HCT116 (cell line): ENCODE data around the gene CAMK2N1. TPM values are rescaled to one million over a fixed set of nuclear protein-coding genes. Genes with fewer than 3 reads are reported as not detected.

ENCODE experiments used
- ATAC-seq: fragments of 200-7000 bp; cut with Tn5 transposase; 2 replicates; pipeline ENCODE4 v1.9.1; 2020; ENCODE audit warnings: mild to moderate bottlenecking, moderate library complexity
- BruUV-seq: library from RNA; stranded (reverse); fragments of 400-500 nt; replicated peaks from 2 replicates; lab custom pipeline; 2021; lab: Mats Ljungman, UMichigan
- CTCF ChIA-PET: fragments of 300-600 bp; sonication (Branson Sonifier 250); formaldehyde crosslinking; loops from one replicate; lab custom pipeline; 2021; ENCODE audit warnings: antibody characterized with exemption; lab: Charles Lee
- POLR2A ChIA-PET: fragments of 300-600, 350-600 bp; sonication (Branson Sonifier 250); formaldehyde crosslinking; loops from one replicate; lab custom pipeline; 2021; ENCODE audit warnings: antibody characterized with exemption; lab: Charles Lee
- RAD21 ChIA-PET, 2 experiments: fragments of 300-600 bp; sonication (Branson Sonifier 250); formaldehyde crosslinking; loops; one replicate each; lab custom pipeline; 2023; ENCODE audit warnings: low total read pairs in 2 of 2; ENCODE audit not compliant: uncharacterized antibody in 2 of 2, unreplicated experiment in 2 of 2, low non-redundant PET in 1 of 2; lab: Charles Lee
- DNase-seq: peaks from one replicate; pipeline ENCODE4 v3.0.0-alpha.2; 2010; ENCODE audit warnings: low read depth, low spot score
- H2AFZ ChIP-seq: fragments of 200-600 bp; shearing (Covaris generic), sonication (generic); 2 replicates; pipeline ENCODE4 v1.6.1; 2017; ENCODE audit warnings: low read depth, mixed run types, mixed read lengths, antibody characterized with exemption, low read length; ENCODE audit not compliant: poor library complexity, severe bottlenecking
- H3K27ac ChIP-seq: 2 replicates; pipeline ENCODE4 v1.5.1; 2012; ENCODE audit warnings: low read depth, low read length
- H3K27me3 ChIP-seq: fragments of 200-600 bp; sonication (generic); 2 replicates; pipeline ENCODE4 v1.6.1; 2016; ENCODE audit warnings: mixed run types, low read length, mixed read lengths; ENCODE audit not compliant: insufficient read depth
- H3K36me3 ChIP-seq, 2 experiments: fragments of 200-500 bp in 1 of 2; fragments of 200-600 bp in 1 of 2; sonication (Bioruptor generic) in 1 of 2; sonication (generic) in 1 of 2; 2 replicates each; pipeline versions ENCODE4 v1.5.1 to v1.6.1; 2014 to 2016; ENCODE audit warnings: low read length in 2 of 2, inconsistent platforms in 1 of 2, mixed read lengths in 1 of 2, mixed run types in 1 of 2; ENCODE audit not compliant: insufficient read depth in 2 of 2, control insufficient read depth in 1 of 2
- H3K4me1 ChIP-seq, 2 experiments: fragments of 200-600 bp in 1 of 2; sonication (generic) in 1 of 2; 2 replicates each; pipeline versions ENCODE4 v1.5.1 to v1.6.1; 2012 to 2017; ENCODE audit warnings: low read length in 2 of 2, inconsistent platforms in 1 of 2, mild to moderate bottlenecking in 1 of 2, mixed read lengths in 1 of 2, mixed run types in 1 of 2, moderate library complexity in 1 of 2; ENCODE audit not compliant: insufficient read depth in 2 of 2, control insufficient read depth in 1 of 2
- H3K4me2 ChIP-seq: fragments of 200-600 bp; sonication (generic); 2 replicates; pipeline ENCODE4 v1.6.1; 2017; ENCODE audit warnings: mixed run types, low read length, mixed read lengths
- H3K4me3 ChIP-seq, 2 experiments: fragments of 200-600 bp in 1 of 2; sonication (generic) in 1 of 2; replicated peaks in 1 of 2; 2 replicates each; pipeline ENCODE4 v1.5.1; 2011 to 2016; ENCODE audit warnings: low read length in 2 of 2, control low read depth in 1 of 2, low read depth in 1 of 2, mild to moderate bottlenecking in 1 of 2, mixed read lengths in 1 of 2, mixed run types in 1 of 2
- H3K79me2 ChIP-seq: fragments of 200-600 bp; sonication (generic); 2 replicates; pipeline ENCODE4 v1.6.1; 2017; ENCODE audit warnings: mild to moderate bottlenecking, mixed run types, low read length, moderate library complexity, mixed read lengths; ENCODE audit not compliant: insufficient read depth
- H3K9ac ChIP-seq: fragments of 200-600 bp; sonication (generic); 2 replicates; pipeline ENCODE4 v1.6.1; 2016; ENCODE audit warnings: low read length, mixed read lengths
- H3K9me2 ChIP-seq: fragments of 200-600 bp; sonication (generic), shearing (Covaris generic); 2 replicates; pipeline ENCODE4 v1.6.1; 2017; ENCODE audit warnings: mixed run types, mild to moderate bottlenecking, moderate library complexity; ENCODE audit not compliant: insufficient read depth
- H3K9me3 ChIP-seq, 2 experiments: fragments of 200-500 bp in 1 of 2; fragments of 200-600 bp in 1 of 2; sonication (Bioruptor generic) in 1 of 2; sonication (generic) in 1 of 2; 2 replicates each; pipeline ENCODE4 v1.6.1; 2014 to 2017; ENCODE audit warnings: low read length in 2 of 2, mixed read lengths in 2 of 2, inconsistent platforms in 1 of 2, low read depth in 1 of 2, mild to moderate bottlenecking in 1 of 2, mixed run types in 1 of 2, moderate library complexity in 1 of 2; ENCODE audit not compliant: control insufficient read depth in 1 of 2, insufficient read depth in 1 of 2
- H4K20me1 ChIP-seq: fragments of 200-600 bp; sonication (generic), shearing (Covaris generic); 2 replicates; pipeline ENCODE4 v1.6.1; 2017; ENCODE audit warnings: mixed run types, mild to moderate bottlenecking, moderate library complexity; ENCODE audit not compliant: insufficient read depth
- CEBPB ChIP-seq: IDR thresholded peaks from 2 replicates; pipeline ENCODE4 v1.6.1; 2012; ENCODE audit warnings: low read depth
- ELF1 ChIP-seq: IDR thresholded peaks from 2 replicates; pipeline ENCODE4 v1.6.1; 2012; ENCODE audit warnings: low read depth, borderline replicate concordance
- FOSL1 ChIP-seq: IDR thresholded peaks from 2 replicates; pipeline ENCODE4 v1.6.1; 2012; ENCODE audit warnings: low read depth
- JUND ChIP-seq: IDR thresholded peaks from 2 replicates; pipeline ENCODE4 v1.6.1; 2012
- POLR2AphosphoS5 ChIP-seq: IDR thresholded peaks from 2 replicates; pipeline ENCODE4 v1.6.1; 2011; ENCODE audit warnings: mild to moderate bottlenecking, low read depth, low read length, moderate library complexity
- SIN3A ChIP-seq: IDR thresholded peaks from 2 replicates; pipeline ENCODE4 v1.6.1; 2012; ENCODE audit warnings: low read depth
- SP1 ChIP-seq: IDR thresholded peaks from 2 replicates; pipeline ENCODE4 v1.6.1; 2012; ENCODE audit warnings: low read depth
- SRF ChIP-seq: IDR thresholded peaks from 2 replicates; pipeline ENCODE4 v1.6.1; 2012; ENCODE audit warnings: low read depth
- TCF7L2 ChIP-seq: IDR thresholded peaks from 2 replicates; pipeline ENCODE4 v1.7.0; 2011; ENCODE audit warnings: borderline replicate concordance, inconsistent platforms; ENCODE audit not compliant: insufficient read depth, insufficient read length; ENCODE audit errors: extremely low read depth
- ZFX ChIP-seq: fragments of 450-650 bp; IDR thresholded peaks from 2 replicates; pipeline ENCODE4 v1.6.1; 2017
- intact Hi-C: fragments of 100-400 bp; cut with micrococcal nuclease; formaldehyde crosslinking; loops from 2 replicates; pipeline ENCODE4 v1.10.0; 2022
- total RNA-seq: library from RNA; stranded (reverse); gene quantifications from one replicate; pipeline ENCODE4 v1.2.1, GENCODE V29; 2021; ENCODE audit not compliant: unreplicated experiment
- TF ChIP-seq, protein P1 (sequence below): IDR thresholded peaks from 2 replicates; pipeline ENCODE4 v1.6.1; 2012; ENCODE audit warnings: low read depth
- TF ChIP-seq, protein P2 (sequence below): IDR thresholded peaks from 2 replicates; pipeline ENCODE4 v1.6.1; 2012
- TF ChIP-seq, protein P3 (sequence below): IDR thresholded peaks from 2 replicates; pipeline ENCODE4 v1.6.1; 2012

CAMK2N1 gene
- total RNA-seq, 1 experiment from 2014 or later: 20.5 TPM

DNA sequence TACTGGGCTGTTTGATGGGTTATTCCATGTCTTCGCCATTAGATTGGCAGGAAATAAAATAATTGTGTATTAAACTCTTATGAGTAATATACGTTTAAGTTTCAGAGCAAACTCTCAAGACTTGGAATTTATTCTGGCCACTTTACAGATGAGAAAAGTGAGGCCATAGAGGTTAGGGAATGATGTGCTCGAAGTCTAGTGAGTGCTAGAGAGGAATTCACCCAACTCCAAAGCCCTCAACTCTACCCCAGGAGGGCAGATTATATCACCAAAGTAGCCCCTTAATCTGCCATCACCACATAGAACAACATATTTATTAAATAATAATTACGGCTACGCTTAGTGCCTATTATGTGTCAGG is 22.4 kb upstream of the CAMK2N1 start (continued):
- TF ChIP-seq FOSL1 (no peak), TCF7L2 (no peak), CEBPB (no peak), JUND (no peak)
- TF ChIP-seq, all 23 proteins: peak for 0

DNA sequence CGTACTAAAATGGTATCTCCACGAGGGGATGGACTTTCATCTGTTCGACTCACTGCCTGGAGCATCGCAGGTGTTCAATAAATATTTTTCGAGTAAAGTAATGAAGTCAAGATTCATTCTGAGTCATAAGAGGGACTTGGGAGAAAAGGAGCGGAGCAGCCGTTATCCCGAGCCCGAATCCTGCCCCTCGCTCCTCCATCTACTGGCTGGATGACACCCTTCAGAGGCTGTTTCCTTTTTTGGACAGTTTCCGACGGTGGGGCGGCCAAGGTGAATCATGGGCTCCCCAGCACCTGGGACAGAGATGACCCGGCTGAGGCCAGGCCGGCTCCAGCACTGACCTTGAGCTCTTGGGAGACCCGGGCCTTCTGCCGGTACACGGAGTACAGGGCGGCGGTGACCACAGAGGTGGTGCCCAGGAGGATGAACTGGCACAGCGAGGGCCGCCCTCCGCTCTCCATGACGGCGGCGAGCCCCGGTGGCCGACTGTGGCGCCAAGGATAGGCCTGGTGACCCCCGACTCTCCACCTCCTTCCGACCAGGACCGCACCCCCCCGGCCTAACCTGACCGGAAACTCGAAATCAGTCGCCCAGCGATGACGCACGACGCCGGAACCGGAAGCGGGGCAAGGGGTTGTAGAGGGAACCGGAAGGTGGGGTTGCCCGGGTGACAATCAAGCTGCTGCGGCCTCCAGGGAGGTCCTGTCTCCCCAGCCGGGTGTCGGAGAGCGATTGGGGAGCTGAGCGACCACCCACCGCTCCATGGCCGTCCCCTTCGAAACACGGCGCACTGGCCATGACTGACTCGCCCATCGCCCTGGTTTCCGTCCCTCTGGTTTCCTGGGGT is 21.8 kb upstream of the CAMK2N1 start, which contains the start of gene MUL1:
Gene MUL1 (minus strand): TSS at position 588 of the 847 bp plus-strand sequence. CDS start 127 bp downstream, at position 461.
- ATAC-seq: peak; percentile 94
- no peaks in the 10 kb centered on the region for H4K20me1 ChIP-seq
- H3K9ac ChIP-seq: peak within 1 kb of the TSS; percentile 92
- no peak within 1 kb of the TSS for H2AFZ ChIP-seq
- H3K27me3 ChIP-seq: no peaks in the 10 kb centered on the region
- RAD21 ChIA-PET: no interaction called here
- TF ChIP-seq SIN3A (peak; percentile 74), ELF1 (peak; percentile 78), SRF (peak; percentile 96), POLR2AphosphoS5 (peak; percentile 82), ZFX (peak; percentile 95), SP1 (peak; percentile 56)
- TF ChIP-seq, protein P1, sequence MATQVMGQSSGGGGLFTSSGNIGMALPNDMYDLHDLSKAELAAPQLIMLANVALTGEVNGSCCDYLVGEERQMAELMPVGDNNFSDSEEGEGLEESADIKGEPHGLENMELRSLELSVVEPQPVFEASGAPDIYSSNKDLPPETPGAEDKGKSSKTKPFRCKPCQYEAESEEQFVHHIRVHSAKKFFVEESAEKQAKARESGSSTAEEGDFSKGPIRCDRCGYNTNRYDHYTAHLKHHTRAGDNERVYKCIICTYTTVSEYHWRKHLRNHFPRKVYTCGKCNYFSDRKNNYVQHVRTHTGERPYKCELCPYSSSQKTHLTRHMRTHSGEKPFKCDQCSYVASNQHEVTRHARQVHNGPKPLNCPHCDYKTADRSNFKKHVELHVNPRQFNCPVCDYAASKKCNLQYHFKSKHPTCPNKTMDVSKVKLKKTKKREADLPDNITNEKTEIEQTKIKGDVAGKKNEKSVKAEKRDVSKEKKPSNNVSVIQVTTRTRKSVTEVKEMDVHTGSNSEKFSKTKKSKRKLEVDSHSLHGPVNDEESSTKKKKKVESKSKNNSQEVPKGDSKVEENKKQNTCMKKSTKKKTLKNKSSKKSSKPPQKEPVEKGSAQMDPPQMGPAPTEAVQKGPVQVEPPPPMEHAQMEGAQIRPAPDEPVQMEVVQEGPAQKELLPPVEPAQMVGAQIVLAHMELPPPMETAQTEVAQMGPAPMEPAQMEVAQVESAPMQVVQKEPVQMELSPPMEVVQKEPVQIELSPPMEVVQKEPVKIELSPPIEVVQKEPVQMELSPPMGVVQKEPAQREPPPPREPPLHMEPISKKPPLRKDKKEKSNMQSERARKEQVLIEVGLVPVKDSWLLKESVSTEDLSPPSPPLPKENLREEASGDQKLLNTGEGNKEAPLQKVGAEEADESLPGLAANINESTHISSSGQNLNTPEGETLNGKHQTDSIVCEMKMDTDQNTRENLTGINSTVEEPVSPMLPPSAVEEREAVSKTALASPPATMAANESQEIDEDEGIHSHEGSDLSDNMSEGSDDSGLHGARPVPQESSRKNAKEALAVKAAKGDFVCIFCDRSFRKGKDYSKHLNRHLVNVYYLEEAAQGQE: no peak
- TF ChIP-seq, protein P2, sequence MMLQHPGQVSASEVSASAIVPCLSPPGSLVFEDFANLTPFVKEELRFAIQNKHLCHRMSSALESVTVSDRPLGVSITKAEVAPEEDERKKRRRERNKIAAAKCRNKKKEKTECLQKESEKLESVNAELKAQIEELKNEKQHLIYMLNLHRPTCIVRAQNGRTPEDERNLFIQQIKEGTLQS: no peak
- TF ChIP-seq, protein P3, sequence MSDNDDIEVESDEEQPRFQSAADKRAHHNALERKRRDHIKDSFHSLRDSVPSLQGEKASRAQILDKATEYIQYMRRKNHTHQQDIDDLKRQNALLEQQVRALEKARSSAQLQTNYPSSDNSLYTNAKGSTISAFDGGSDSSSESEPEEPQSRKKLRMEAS: peak; percentile 80
- TF ChIP-seq, all 23 proteins: peak for 7
- Histone ChIP-seq H3K36me3 (peaks cover 5 to 22% of the 10 kb centered on the region in 2 experiments; a peak in 3 of 4 replicates), H3K79me2 (peaks cover 51% of the 10 kb centered on the region), H3K27ac (peak within 1 kb of the TSS; percentile 76), H3K4me2 (peak within 1 kb of the TSS; percentile 96), H3K9me2 (no peaks in the 10 kb centered on the region), H3K4me3 (peak within 1 kb of the TSS; percentile 97 to 100), H3K9me3 (no peaks in the 10 kb centered on the region), H3K4me1 (peaks cover 13 to 20% of the 10 kb centered on the region in 2 experiments)
- ChIA-PET CTCF (interaction anchor here (1.1 to 1.7 kb wide), 2 partner anchors 12 to 126 kb away, joined by 3 to 4 read pairs; no protein-coding TSS in a partner anchor), POLR2A (no interaction called here)
- BruUV-seq: TSS peak; percentile 75
- peak; percentile 88 for DNase-seq
- intact Hi-C loops: no loop called here
